ENCODE measurements around the gene AFF3.

- no peak for TF ChIP-seq POLR2A (IDR thresholded peaks at IDR 0.05)
- TF ChIP-seq CTCF (IDR thresholded peaks at IDR 0.05) = no peak
These were observed 299.9 kb downstream of the AFF3 start for GRCh38 chr2:99842451-99842850.

All from uterus (tissue), 2 donors.